Testis (tissue), 2 donors: ENCODE results near the gene KLHL14.

ENCODE experiments used
- CTCF ChIP-seq, 3 experiments: fragments of 450-650 bp in 2 of 3; fragments of 200-600 bp in 1 of 3; sonication (generic) in 1 of 3; IDR thresholded peaks; one replicate each; pipeline ENCODE4 v1.5.1; 2016 to 2019; ENCODE audit warnings: antibody characterized with exemption in 3 of 3, mild to moderate bottlenecking in 2 of 3, moderate library complexity in 1 of 3
- POLR2A ChIP-seq: fragments of 450-650 bp; IDR thresholded peaks from one replicate; pipeline ENCODE4 v1.6.1; 2017; ENCODE audit warnings: antibody characterized with exemption, mild to moderate bottlenecking, moderate library complexity

- TF ChIP-seq CTCF (IDR thresholded peaks at IDR 0.05) (no peak), POLR2A (no peak)
These were observed 1.6 kb downstream of the KLHL14 start for GRCh38 chr18:32771169-32771751.
